ENCODE data around the gene OGDH.

- TF ChIP-seq POLR2A (IDR thresholded peaks at IDR 0.05) (no peak), CTCF (IDR thresholded peaks at IDR 0.05) (no peak)
Observed at GRCh38 chr7:44703921-44704320, 97.5 kb downstream of the OGDH start.

Measured in ovary (tissue), 3 donors.